ENCODE measurements around the gene MOCS3. TPM values are rescaled to one million over a fixed set of nuclear protein-coding genes. Genes with fewer than 3 reads are reported as not detected.

The MOCS3 gene, protein sequence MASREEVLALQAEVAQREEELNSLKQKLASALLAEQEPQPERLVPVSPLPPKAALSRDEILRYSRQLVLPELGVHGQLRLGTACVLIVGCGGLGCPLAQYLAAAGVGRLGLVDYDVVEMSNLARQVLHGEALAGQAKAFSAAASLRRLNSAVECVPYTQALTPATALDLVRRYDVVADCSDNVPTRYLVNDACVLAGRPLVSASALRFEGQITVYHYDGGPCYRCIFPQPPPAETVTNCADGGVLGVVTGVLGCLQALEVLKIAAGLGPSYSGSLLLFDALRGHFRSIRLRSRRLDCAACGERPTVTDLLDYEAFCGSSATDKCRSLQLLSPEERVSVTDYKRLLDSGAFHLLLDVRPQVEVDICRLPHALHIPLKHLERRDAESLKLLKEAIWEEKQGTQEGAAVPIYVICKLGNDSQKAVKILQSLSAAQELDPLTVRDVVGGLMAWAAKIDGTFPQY
- 5.9 and 6.3 TPM in 2 replicates for total RNA-seq

GRCh38 chr20:50958615-50959542 is at the start of gene MOCS3:
MOCS3 (plus strand) TSS chr20:50958818; CDS start chr20:50958843, 25 bp downstream.

GRCh38 chr20:50931306-50932015 is 27.2 kb upstream of the MOCS3 start, which contains the start of gene ADNP:
ADNP (minus strand) TSS chr20:50931437; CDS start chr20:50903996, 27,441 bp downstream.

GRCh38 chr20:50957798-50958614 is 612 bp upstream of the MOCS3 start, which contains the start of gene DPM1:
DPM1 (minus strand) TSS chr20:50958532; CDS start chr20:50958523, 9 bp downstream.

Other genes starting within 250 kb of the MOCS3 start
- 0.06 and 0.10 TPM in 2 replicates for gene PARD6B, start 227.2 kb upstream of the MOCS3 start, total RNA-seq
- gene BCAS4, start 163.8 kb upstream of the MOCS3 start, total RNA-seq = 1.9 TPM in 2 replicates
- gene ADNP, start 27.4 kb upstream of the MOCS3 start, total RNA-seq = 31.9 and 32.1 TPM in 2 replicates
- 38.5 and 48.4 TPM in 2 replicates for gene DPM1, start 286 bp upstream of the MOCS3 start, total RNA-seq
- gene KCNG1, start 64.3 kb downstream of the MOCS3 start, total RNA-seq = 2.8 and 5.1 TPM in 2 replicates